Fibroblast of mammary gland (primary cell): Measurements from ENCODE around the gene PUM1.

Experiments
- DNase-seq: peaks from one replicate; pipeline ENCODE4 v3.0.0-alpha.2; 2010; ENCODE audit warnings: low read depth
- H3K4me3 ChIP-seq: 2 replicates; pipeline ENCODE4 v1.5.1; 2011; ENCODE audit warnings: low read depth, mild to moderate bottlenecking, low read length, moderate library complexity; ENCODE audit not compliant: control insufficient read depth
- CTCF ChIP-seq: conservative IDR thresholded peaks from 2 replicates; pipeline ENCODE4 v1.5.1; 2011; ENCODE audit warnings: low read depth, low read length, inconsistent platforms; ENCODE audit not compliant: control insufficient read depth, insufficient read depth

PUM1 gene

GRCh38 chr1:30968220-30968971 is 97.1 kb downstream of the PUM1 start:
- DNase-seq, result no peak
- no peak for TF ChIP-seq CTCF
- H3K4me3 ChIP-seq, result no peak overlapping the region

- TF ChIP-seq CTCF, result no peak
- DNase-seq, result peak; percentile 68
- no peak overlapping the region for H3K4me3 ChIP-seq
Observed at GRCh38 chr1:30966690-30967369, 98.7 kb downstream of the PUM1 start.

GRCh38 chr1:30965924-30966599 is 99.5 kb downstream of the PUM1 start:
- no peak overlapping the region for H3K4me3 ChIP-seq
- DNase-seq, result no peak
- TF ChIP-seq CTCF, result no peak

- H3K4me3 ChIP-seq, result no peak overlapping the region
- DNase-seq, result no peak
- no peak for TF ChIP-seq CTCF
Observed at GRCh38 chr1:30964706-30965105, 100.8 kb downstream of the PUM1 start.

GRCh38 chr1:30962609-30963508 is 102.7 kb downstream of the PUM1 start:
- DNase-seq, result no peak
- no peak for TF ChIP-seq CTCF
- no peak overlapping the region for H3K4me3 ChIP-seq
